Dermis blood vessel endothelial cell (primary cell): Measurements from ENCODE around the gene FRMPD1. TPM values are rescaled to one million over a fixed set of nuclear protein-coding genes. Genes with fewer than 3 reads are reported as not detected.

Source experiments
- DNase-seq: peaks from one replicate; pipeline ENCODE4 v3.0.0; 2010
- total RNA-seq: library from RNA; depleted of rRNA; stranded (reverse); fragments of >200 nt; gene quantifications from 2 replicates; pipeline ENCODE4 v1.2.3, GENCODE V29; 2014

Gene FRMPD1
- total RNA-seq, 1 donor from 2014 or later, result not detected

GRCh38 chr9:37636511-37637448 lies 14.0 kb upstream of the FRMPD1 start:
- DNase-seq, result no peak

- DNase-seq, result no peak
Observed at GRCh38 chr9:37639109-37639762, 11.5 kb upstream of the FRMPD1 start.

GRCh38 chr9:37639841-37640240 lies 10.9 kb upstream of the FRMPD1 start:
- DNase-seq, result no peak

- DNase-seq, result no peak
Observed at GRCh38 chr9:37640246-37640645, 10.5 kb upstream of the FRMPD1 start.

- no peak for DNase-seq
Observed at GRCh38 chr9:37641331-37641730, 9.4 kb upstream of the FRMPD1 start.

- no peak for DNase-seq
Observed at GRCh38 chr9:37643214-37643613, 7.5 kb upstream of the FRMPD1 start.

- DNase-seq, result no peak
Observed at GRCh38 chr9:37645903-37646506, 4.7 kb upstream of the FRMPD1 start.

- no peak for DNase-seq
Observed at GRCh38 chr9:37650299-37650872, 368 bp upstream of the FRMPD1 start.

GRCh38 chr9:37652261-37652660 lies 1.5 kb downstream of the FRMPD1 start:
- DNase-seq, result no peak

GRCh38 chr9:37653385-37653784 lies 2.6 kb downstream of the FRMPD1 start:
- no peak for DNase-seq

GRCh38 chr9:37656936-37657335 lies 6.2 kb downstream of the FRMPD1 start:
- DNase-seq, result no peak

GRCh38 chr9:37660691-37661090 lies 9.9 kb downstream of the FRMPD1 start:
- DNase-seq, result no peak

- DNase-seq, result no peak
Observed at GRCh38 chr9:37663926-37664325, 13.2 kb downstream of the FRMPD1 start.

GRCh38 chr9:37667706-37668105 lies 17.0 kb downstream of the FRMPD1 start:
- no peak for DNase-seq

- DNase-seq, result no peak
Observed at GRCh38 chr9:37668116-37668601, 17.4 kb downstream of the FRMPD1 start.

GRCh38 chr9:37669232-37669631 lies 18.5 kb downstream of the FRMPD1 start:
- no peak for DNase-seq

- no peak for DNase-seq
Observed at GRCh38 chr9:37675661-37676060, 24.9 kb downstream of the FRMPD1 start.

GRCh38 chr9:37676411-37676830 lies 25.7 kb downstream of the FRMPD1 start:
- DNase-seq, result no peak

- no peak for DNase-seq
Observed at GRCh38 chr9:37677435-37677834, 26.7 kb downstream of the FRMPD1 start.

- DNase-seq, result no peak
Observed at GRCh38 chr9:37678789-37679273, 28.1 kb downstream of the FRMPD1 start.

- DNase-seq, result no peak
Observed at GRCh38 chr9:37679649-37680402, 29.1 kb downstream of the FRMPD1 start.

GRCh38 chr9:37682951-37683350 lies 32.2 kb downstream of the FRMPD1 start:
- DNase-seq, result no peak
